ENCODE data around the gene SUPT5H. TPM values are rescaled to one million over a fixed set of nuclear protein-coding genes. Genes with fewer than 3 reads are reported as not detected.
A peak's percentile ranks its signal among the peaks of the same experiment; 100 is the strongest.

The SUPT5H gene
- total and polyA plus RNA-seq, 8 donors = 61.7 to 127 (median 109) TPM

GRCh38 chr19:39497996-39498797 is 52.8 kb downstream of the SUPT5H start:
- DNase-seq = peak in 1 of 2 donors; percentile 82
- H3K27me3 ChIP-seq = peaks cover 5 to 79% (median 56%) of the 10 kb centered on the region in 3 donors
- H3K36me3 ChIP-seq = no peaks in the 10 kb centered on the region
- no peak for TF ChIP-seq POLR2AphosphoS5 (IDR thresholded peaks at IDR 0.05)
- TF ChIP-seq POLR2A (IDR thresholded peaks at IDR 0.05) = no peak
- peak in 1 of 7 experiments; percentile 3 for TF ChIP-seq CTCF (IDR thresholded peaks at IDR 0.05)
- no peak for TF ChIP-seq EP300 (IDR thresholded peaks at IDR 0.05)
- H3K4me1 ChIP-seq = peaks cover 21 to 28% (median 26%) of the 10 kb centered on the region in 4 donors
- 1% methylated on average over 33 to 40 of the region's 40 CpGs for WGBS, 5 donors
- peak overlapping the region in 2 of 4 donors; percentile 4 to 32 for H3K4me3 ChIP-seq
- intact Hi-C loops (cut with DNase I; ENCODE audit: low total_unique reads) = no loop called here
- H3K9me3 ChIP-seq = peaks cover 0 to 5% (median 0%) of the 10 kb centered on the region in 4 donors
- H3K27ac ChIP-seq = no peak overlapping the region

- DNase-seq = peak in 1 of 2 donors; percentile 42
- Histone ChIP-seq H3K27me3 (peaks cover 5 to 87% (median 65%) of the 10 kb centered on the region in 3 donors), H3K9me3 (peaks cover 0 to 5% (median 0%) of the 10 kb centered on the region in 4 donors), H3K27ac (no peak within 1 kb of the TSS), H3K4me3 (peak within 1 kb of the TSS in 2 of 4 donors; percentile 4 to 32), H3K4me1 (peaks cover 21 to 28% (median 27%) of the 10 kb centered on the region in 4 donors), H3K36me3 (no peaks in the 10 kb centered on the region)
- WGBS, 5 donors = 1 to 8% (median 2%) methylated on average over 28 to 60 of the region's 60 CpGs
- intact Hi-C loops (cut with DNase I; ENCODE audit: low total_unique reads) = no loop called here
- no peak for TF ChIP-seq EP300 (IDR thresholded peaks at IDR 0.05)
- no peak for TF ChIP-seq POLR2A (IDR thresholded peaks at IDR 0.05)
Measured at GRCh38 chr19:39498798-39499642, 53.6 kb downstream of the SUPT5H start, which contains the start of gene DLL3. Gene DLL3 (plus strand): TSS chr19:39498947. CDS start chr19:39498975, 28 bp downstream.

GRCh38 chr19:39499932-39500331 is 54.5 kb downstream of the SUPT5H start:
- TF ChIP-seq POLR2AphosphoS5 (IDR thresholded peaks at IDR 0.05) = no peak
- TF ChIP-seq POLR2A (IDR thresholded peaks at IDR 0.05) = no peak
- TF ChIP-seq EP300 (IDR thresholded peaks at IDR 0.05) = no peak
- no peak for TF ChIP-seq CTCF (IDR thresholded peaks at IDR 0.05)
- no peak for DNase-seq
- Histone ChIP-seq H3K9me3 (peaks cover 0 to 5% (median 0%) of the 10 kb centered on the region in 4 donors), H3K36me3 (no peaks in the 10 kb centered on the region), H3K27ac (no peak overlapping the region), H3K27me3 (peaks cover 7 to 96% (median 74%) of the 10 kb centered on the region in 3 donors), H3K4me1 (peaks cover 21 to 28% (median 27%) of the 10 kb centered on the region in 4 donors), H3K4me3 (no peak overlapping the region)
- intact Hi-C loops (cut with DNase I; ENCODE audit: low total_unique reads) = no loop called here
- WGBS, 5 donors = 77 to 85% (median 82%) methylated on average over 8 of the region's 8 CpGs

- Histone ChIP-seq H3K4me3 (no peak overlapping the region), H3K27me3 (peaks cover 12 to 100% (median 80%) of the 10 kb centered on the region in 3 donors), H3K4me1 (peaks cover 21 to 28% (median 27%) of the 10 kb centered on the region in 4 donors), H3K9me3 (peaks cover 0 to 5% (median 0%) of the 10 kb centered on the region in 4 donors), H3K27ac (no peak overlapping the region), H3K36me3 (no peaks in the 10 kb centered on the region)
- intact Hi-C loops (cut with DNase I; ENCODE audit: low total_unique reads) = no loop called here
- WGBS, 5 donors = 47 to 58% (median 51%) methylated on average over 4 of the region's 4 CpGs
- DNase-seq = no peak
- TF ChIP-seq EP300 (IDR thresholded peaks at IDR 0.05) (no peak), POLR2A (IDR thresholded peaks at IDR 0.05) (no peak), POLR2AphosphoS5 (IDR thresholded peaks at IDR 0.05) (no peak), CTCF (IDR thresholded peaks at IDR 0.05) (no peak)
Measured at GRCh38 chr19:39500543-39500942, 55.2 kb downstream of the SUPT5H start.
